GM18517 (cell line): ENCODE measurements around the gene CERT1.
"Not testable (repeated sequence)": the region's sequence is repeated elsewhere in the genome, so short reads cannot be mapped to it uniquely, and the experiment has no call there.

Experiments
- ATAC-seq: cut with Tn5 transposase; IDR thresholded peaks from one replicate; pipeline ENCODE4 v1.9.1; 2021; ENCODE audit warnings: mild to moderate bottlenecking, moderate library complexity; ENCODE audit not compliant: unreplicated experiment

Gene CERT1

DNA sequence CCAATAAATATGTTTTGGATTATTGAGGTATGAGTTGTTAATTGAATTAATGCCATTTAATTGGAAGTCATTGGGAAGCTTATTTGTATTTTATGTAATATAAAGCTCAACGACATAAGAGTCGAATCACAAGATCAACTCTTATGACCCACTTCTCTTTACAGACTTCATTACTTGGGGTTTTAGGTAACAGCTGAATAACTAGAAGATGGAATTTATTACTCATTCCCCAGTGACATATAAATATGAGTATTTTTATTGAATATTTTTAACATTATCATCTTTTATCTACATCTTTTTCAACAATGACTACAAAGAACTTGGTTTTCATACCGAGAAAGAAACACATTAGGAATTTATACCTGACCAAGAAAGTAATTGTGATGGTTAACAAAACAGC is 153.3 kb downstream of the CERT1 start:
- ATAC-seq: no peak

- ATAC-seq: no peak
Measured at GRCh38 chr5:75356719-75357118, 154.7 kb downstream of the CERT1 start.

GRCh38 chr5:75355236-75355635 is 156.2 kb downstream of the CERT1 start:
- no peak for ATAC-seq

DNA sequence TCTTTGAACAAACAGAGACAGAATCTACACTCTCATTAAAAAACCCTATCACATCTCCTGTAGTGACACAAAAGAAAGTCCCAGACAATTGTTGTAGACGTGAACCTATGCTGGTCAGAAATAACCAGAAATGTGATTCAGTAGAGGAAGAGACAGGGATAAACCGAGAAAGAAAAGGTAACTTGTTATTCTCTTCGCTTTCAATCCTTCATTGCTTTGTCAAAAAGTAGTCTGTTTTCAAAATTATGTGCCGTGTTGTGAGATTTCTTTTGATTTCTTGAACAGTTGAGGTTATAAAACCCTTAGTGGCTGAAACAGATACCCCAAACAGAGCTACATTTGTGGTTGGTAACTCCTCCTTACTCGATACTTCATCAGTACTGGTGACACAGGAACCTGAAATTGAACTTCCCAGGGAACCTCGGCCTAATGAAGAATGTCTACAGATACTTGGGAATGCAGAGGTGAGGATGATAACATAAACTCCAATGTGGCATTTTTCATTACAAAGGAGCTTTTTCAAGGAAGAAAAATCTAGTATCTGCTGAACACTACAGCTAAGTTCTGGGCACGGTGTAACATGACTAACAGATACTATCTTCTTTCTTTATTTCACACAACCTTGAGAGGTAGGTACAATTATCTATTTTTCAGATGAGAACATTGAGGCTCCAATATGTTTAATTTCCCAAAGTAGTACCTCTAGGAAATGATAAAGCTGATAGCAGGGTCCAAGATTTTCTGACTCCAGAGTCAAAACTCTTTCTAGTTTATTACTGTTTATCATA is 160.1 kb downstream of the CERT1 start:
- ATAC-seq: no peak

GRCh38 chr5:75349663-75350062 is 161.8 kb downstream of the CERT1 start:
- ATAC-seq: no peak

- no peak for ATAC-seq
Measured at GRCh38 chr5:75348241-75348640, 163.2 kb downstream of the CERT1 start.

- ATAC-seq: no peak
Measured at GRCh38 chr5:75342836-75343235, 168.6 kb downstream of the CERT1 start.

DNA sequence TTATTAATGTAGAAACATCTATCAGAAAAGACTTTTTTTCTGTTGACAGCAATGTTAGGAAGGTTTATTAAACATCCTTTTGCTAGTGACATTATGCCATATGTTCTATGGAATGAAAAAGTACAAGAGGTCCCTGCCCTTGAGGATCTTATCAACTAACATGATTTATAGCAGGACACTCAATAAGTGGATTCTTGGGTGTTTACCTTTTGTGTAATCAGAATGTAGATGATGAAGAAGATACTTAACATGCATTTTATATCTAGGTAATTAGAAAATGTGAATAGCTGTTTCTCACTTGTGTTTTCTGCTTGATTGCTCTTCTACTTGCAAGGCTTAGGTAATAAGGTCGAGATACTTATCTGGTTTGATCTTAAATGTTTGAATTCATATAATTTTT is 169.5 kb downstream of the CERT1 start:
- ATAC-seq: no peak

GRCh38 chr5:75340714-75341478 is 170.5 kb downstream of the CERT1 start:
- ATAC-seq: no peak

DNA sequence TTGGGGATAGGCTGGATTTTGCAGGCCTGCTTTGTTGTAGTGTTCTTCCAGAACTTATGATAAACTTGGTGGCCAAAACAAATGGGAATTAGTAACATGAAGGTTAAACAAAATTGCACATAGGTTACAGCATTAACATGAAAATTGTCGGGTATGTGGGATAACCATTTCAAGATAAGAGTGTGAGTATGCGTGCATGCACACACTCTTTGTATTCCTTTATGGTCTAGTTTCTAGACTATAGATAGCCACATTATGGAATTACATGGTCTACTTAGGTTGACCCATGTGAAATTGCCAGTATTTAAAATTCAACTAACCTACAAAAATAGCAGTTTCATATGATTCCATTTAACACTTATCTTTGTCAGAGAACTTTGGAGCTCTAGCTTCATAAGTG is 173.0 kb downstream of the CERT1 start:
- ATAC-seq: no peak

DNA sequence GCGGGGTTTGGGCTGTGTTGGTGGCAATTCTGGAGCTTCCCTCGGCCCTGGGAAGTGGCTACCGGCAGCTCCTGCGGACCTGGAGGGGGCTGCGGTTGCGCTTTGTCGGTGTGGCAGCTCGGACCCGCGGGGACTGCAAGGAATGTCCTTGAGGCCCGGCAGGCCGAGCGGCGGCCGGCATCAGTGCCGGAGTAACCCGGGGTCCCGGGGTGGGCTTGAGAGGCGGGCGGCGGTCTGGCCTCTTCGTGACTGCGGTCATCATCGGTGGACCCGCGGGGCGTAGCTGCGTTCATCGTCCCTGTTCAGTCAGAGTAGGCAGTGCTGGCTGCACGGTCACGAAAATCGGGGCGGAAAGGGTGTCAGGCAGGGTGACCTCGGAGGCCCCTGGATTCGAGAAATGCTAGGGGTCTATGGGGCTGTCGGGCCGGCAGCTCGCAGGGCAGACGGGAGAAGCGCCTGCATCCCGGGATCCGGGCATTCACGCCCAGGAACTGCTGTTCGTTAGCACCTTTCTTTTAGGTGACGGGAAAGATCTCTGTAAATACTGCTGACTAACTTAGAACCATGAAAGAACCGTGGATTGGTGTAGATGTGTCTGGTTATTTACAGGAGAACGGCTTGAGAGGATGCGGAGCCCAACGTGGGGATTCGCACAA is 173.9 kb downstream of the CERT1 start:
- peak; percentile 4 for ATAC-seq

- peak; percentile 98 for ATAC-seq
Measured at GRCh38 chr5:75336615-75337336, 174.7 kb downstream of the CERT1 start, which contains the start of gene HMGCR. HMGCR (plus strand) TSS chr5:75337220; CDS start chr5:75342606, 5,386 bp downstream.

- no peak for ATAC-seq
Measured at GRCh38 chr5:75335952-75336614, 175.3 kb downstream of the CERT1 start.

DNA sequence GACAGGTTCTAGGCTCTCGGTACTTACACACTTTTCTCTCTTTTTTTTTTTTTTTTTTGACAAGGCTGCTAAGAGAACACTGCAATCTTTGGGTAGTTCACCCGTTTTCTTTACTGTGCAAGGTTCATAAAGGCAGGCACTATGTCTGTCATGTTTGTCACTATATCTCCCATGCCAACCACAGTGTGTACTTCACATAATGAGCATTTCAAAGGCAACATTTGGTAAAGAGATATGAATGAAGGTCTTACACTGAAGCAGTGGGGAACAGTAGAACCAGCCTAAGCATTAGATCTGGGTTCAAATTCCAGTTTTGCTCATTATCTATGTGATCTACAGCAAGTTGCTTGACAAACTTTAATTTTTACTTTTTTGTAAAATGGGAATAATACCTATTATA is 175.9 kb downstream of the CERT1 start:
- no peak for ATAC-seq

- not testable (repeated sequence) for ATAC-seq
Measured at GRCh38 chr5:75334413-75334812, 177.0 kb downstream of the CERT1 start.

DNA sequence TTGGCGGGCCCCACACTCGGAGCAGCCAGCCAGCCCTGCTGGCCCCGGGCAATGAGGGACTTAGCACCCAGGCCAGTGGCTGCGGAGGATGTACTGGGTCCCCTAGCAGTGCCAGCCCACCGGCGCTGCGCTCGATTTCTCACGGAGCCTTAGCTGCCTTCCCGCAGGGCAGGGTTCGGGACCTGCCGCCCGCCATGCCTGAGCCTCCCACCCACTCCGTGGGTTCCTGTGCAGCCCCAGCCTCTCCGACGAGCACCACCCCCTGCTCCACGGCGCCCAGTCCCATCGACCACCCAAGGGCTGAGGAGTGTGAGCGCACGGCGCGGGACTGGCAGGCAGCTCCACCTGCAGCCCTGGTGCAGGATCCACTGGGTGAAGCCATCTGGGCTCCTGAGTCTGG is 177.7 kb downstream of the CERT1 start:
- not testable (repeated sequence) for ATAC-seq

DNA sequence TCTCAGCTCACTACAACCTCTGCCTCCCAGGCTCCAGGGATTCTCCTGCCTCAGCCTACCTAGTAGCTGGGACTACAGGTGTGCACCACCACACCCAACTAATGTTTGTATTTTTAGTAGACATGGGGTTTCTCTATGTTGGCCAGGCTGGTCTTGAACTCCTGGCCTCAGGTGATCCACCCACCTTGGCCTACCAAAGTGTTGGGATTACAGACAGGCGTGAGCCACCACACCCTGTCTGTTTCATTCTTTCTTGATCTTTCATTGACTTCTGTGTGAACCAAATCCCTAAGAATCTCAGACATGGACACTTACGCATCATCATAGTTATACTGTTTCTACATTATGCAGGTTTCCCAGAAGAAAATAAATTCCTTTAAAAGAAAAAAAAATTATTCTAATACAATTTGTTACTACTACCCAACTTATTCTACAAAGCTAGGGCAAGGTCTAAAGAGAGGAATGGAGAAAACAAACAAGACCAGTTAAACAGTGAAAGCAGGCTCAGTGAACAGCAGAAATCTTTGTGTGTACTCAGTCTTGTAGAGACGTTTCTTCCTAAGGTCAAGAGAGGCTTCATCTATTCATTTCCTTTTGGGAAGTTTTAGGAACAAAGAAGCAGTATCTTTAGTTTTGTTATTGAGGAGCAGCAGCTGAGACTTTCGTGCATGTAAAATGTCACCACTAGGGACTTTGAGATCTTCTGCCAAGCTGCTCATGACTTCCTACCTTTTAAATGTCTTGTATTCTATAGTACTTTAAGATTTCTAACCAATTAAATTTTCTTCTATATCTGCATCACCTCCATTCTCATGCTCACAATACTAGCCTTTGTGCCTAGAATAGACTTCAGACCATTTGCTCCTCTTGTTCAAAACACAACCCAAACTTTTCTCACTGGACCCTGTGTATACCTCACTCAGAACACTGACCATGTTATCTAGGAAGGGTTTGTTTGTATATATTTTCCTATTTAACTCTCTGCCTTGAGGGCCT is 180.0 kb downstream of the CERT1 start:
- no peak for ATAC-seq

DNA sequence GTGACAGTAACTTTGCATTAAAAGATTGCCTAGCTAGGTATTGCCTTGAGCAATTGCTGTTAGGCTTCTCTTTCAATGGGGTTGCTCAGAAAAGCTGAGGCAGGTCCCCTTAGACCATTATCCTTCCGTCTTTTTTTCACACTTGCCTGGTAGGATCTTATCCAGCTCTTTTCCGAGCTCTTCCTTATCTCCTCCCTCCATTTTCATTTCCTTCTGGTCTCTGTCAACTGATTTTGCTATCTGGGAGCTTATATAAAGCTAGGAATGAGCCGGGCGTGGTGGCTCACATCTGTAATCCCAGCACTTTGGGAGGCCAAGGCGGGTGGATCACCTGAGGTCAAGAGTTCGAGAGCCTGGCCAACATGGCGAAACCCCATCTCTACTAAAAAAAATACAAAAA is 181.0 kb downstream of the CERT1 start:
- no peak for ATAC-seq
